Stimulated activated CD8-positive, alpha-beta memory T cell treated with anti-CD3 and anti-CD28 coated beads, Interleukin-7, amount 100 ng/mL, for 24 hours (primary cell): ENCODE data around the gene FAT2.
"Not testable (repeated sequence)": the region's sequence is repeated elsewhere in the genome, so short reads cannot be mapped to it uniquely, and the experiment has no call there.

Source experiments
- DNase-seq: peaks from one replicate; pipeline ENCODE4 v3.0.0-alpha.2; 2020; ENCODE audit warnings: low read depth

Gene FAT2

DNA sequence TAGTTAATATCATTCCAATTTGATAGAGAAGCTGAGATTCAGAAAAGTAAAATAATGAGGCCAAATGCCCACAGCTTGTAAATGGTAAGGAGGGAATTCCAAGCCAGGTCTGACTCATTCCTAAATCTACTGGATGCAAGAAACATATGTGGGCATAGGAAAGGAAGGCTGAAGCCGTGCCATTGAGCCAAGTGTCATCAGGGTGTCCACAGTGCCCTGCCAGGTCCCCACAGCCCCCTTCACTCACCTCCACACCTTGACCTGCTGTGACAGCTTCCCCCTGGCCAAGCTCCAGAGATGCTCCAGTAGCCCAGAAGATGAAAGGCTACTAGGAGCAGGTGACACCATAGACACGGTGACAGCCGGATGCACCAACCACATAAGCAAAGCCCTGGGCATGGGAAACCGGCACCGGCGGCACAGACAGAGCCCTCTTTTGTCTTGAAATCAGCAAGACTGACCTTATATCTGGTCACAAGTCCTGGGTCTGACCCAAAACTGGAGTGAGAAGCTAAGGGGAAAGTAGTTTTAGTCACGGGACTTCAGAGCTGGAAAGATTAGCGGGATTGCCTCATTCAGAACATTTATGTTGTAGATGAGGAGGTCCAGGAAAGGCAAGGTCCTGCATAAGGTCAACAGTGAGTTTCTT lies 20.1 kb upstream of the FAT2 start:
- no peak for DNase-seq

DNA sequence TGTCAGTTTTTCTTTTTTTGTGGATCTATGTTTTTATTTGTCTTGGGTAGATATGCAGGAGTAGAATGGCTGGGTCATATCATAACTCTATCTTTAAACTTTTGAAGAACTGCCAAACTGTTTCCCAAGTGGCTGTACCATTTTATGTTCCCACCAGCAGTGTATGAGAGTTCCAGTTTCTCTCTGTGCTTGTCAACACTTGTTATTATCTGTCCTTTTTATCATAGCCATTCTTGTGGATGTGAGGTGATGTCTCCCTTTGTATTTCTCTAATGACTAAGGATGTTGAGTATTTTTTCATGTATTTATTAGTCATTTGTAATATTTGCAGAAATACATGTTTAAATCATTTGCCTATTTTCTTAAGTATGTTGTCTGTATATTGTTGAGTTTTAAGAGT lies 17.4 kb upstream of the FAT2 start:
- DNase-seq, result no peak

DNA sequence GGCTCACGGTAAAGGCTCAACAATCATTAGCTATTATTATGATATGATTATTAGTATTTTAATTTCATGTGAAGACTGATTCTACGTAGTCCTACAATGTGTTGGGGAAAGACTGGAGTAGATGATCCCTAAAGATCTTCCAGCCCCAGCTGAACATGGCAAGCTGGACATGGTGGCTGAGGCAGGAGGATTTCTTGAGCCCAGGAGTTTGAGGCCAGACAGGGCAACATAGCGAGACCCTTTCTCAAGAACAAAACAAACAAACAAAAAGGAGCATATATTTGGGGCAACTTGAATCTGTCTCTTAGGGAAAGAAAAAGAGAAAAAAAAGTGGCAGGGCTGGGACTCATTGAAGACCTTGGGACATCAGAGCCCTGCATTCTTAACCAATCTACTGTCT lies 16.2 kb upstream of the FAT2 start:
- no peak for DNase-seq

DNA sequence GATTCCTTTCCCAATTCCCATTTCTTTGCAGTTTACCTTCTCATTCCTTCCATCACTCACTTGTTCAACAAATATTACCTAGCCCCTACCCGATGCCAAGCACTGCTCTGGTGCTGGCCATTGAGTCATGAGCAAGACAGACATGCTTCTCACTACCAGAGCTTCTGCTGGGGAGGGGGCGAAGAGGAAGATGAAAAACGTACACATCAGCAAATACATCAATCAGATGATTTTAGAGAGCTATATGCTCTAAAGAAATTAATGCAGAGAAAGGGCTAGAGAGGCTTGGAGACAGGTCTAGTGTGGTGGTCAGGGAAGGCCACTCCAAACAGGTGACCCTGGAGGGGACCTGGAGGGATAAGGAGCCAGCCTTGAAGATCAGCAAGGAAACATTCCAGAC lies 14.4 kb upstream of the FAT2 start:
- DNase-seq, result no peak

GRCh38 chr5:151602806-151603205 lies 11.7 kb upstream of the FAT2 start:
- no peak for DNase-seq

DNA sequence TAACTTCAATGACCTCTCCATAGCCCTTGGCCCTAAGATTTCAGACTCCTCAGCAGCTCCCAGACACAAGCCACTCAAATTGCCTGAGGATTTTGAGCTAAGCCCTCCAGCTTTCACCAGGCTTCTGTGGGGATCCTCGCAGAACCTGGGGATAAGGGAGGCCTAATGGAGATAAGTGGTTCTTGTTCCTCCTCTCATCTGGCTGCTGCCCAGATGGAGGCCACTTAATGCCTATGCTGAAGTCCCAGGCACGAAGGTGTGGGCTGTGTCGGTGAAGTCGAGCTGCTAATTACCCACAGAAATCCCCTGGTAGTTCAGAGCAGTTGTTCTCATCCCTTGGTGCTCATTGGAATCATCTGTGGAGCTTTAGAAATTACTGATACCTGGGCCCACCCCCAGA lies 10.3 kb upstream of the FAT2 start:
- DNase-seq, result no peak

DNA sequence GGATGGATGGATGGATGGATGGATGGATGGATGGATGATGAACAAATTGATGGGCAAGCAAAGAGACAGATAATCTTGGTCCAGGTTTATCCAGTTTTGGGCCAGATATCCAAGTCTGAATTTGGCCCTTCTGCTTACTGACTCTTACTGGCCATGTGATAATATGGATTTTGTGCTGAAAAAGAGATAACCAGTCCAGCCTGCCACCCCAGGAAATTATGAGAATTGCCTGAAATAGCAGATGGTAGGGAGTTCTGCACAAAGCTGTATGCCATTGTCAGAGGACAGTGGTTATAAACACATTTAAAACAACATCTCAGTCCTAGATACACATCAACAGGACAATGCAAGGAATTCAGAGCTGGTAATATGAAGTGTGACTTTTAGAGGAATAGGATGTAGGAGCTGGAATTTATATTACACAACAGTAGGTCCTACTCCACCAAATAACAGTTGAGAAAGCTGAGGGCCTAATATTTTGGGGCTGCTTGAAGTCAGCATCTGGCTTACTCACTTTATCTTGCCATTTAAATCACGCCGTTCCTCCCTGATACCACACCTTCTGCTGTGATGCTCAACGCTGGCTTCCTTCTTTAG lies 9.0 kb upstream of the FAT2 start:
- no peak for DNase-seq

GRCh38 chr5:151598984-151599383 lies 7.9 kb upstream of the FAT2 start:
- DNase-seq, result no peak

DNA sequence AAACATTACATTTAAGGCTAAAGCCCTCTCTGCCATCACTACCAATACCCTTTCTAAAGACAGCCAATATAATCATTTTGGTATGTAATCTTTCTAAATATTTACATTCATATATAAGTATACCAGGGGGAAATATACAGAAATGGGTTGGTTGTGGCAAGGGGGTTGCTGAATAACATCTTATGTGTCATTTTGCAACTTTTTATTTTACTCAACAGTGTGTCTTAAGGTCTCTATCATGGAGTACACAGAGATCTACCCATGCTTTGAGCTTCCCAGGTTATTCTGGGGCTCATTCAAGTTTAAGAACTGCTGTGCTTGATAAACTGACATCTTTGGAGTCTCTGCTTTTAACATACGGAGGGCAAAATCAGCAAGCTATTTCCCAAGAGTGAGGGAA lies 7.4 kb upstream of the FAT2 start:
- DNase-seq, result no peak

DNA sequence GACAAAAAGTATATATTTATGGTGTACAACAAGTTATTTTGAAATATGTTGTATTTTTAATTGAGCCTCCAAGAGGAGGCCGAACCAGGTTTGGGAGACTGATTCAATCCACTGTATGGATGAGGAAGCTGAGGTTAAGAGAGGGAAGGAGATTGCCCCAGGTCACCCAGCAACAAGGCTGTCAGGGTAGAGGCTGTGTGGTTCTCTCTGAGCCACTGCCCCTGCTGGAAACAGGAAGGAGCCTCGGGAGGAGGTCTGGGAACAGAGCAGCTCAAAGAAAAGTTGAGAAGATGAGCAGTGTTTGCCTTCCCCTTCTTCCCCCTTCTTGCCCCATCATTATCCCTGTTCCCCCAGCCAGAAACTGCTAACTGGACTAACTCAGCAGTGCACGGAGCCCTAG lies 6.6 kb upstream of the FAT2 start:
- no peak for DNase-seq

DNA sequence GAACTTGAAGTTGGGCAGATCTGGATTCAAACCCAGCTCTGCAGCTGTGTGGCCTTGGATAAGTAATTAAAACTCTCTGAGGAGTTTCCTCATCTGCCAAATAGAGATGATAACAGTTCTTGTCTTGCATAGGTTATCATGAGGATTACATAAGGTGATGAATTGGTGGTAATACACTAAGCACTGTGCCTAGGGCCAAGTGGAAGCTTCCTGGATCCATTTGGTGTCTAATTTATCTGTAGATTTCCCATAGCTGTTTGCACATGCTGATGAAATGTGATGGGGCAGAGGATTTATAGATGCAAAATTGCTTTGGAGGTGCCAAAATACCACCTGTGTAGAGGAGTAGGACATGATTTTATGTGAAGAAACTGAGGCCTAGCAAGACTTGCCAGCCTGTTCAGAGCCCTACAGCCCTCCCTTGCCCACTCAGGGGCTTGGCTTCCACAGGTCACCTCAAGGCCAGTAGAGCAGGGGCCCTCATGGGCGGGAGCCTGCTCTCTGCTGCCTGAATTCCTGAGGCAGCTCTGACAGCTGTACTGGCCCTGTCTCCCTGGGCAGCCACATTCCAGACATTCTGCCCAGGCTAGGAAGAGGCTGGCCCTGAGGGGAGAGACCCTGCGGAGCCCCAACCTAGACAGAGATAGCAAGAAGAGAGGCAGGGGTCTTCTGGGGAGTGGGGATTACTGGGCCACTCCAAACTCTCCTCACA lies 5.9 kb upstream of the FAT2 start:
- DNase-seq, result no peak

DNA sequence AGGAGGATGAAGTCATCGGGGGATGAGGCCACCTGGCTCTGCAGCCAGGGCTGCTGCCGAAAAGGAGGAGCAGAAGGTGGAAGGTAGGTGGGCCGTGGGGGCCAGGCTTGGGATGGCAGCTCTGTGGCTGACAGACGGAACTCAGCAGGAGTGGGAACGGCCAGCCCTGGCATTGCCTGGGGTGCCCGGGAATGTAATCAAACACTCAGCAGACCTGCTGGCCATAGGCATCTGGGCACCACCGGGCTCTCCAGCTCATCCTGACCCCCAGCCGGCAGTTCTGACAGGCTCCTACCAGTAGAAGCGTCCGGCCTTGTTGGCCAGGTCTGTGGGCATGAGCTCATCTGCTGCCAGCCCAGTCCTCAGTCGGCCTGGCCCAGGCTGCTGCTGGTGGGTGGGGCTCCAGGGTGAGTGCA lies 4.3 kb upstream of the FAT2 start:
- DNase-seq, result no peak

GRCh38 chr5:151592855-151593408 lies 1.8 kb upstream of the FAT2 start:
- DNase-seq, result no peak

GRCh38 chr5:151589878-151590570 lies 1.1 kb downstream of the FAT2 start:
- no peak for DNase-seq

DNA sequence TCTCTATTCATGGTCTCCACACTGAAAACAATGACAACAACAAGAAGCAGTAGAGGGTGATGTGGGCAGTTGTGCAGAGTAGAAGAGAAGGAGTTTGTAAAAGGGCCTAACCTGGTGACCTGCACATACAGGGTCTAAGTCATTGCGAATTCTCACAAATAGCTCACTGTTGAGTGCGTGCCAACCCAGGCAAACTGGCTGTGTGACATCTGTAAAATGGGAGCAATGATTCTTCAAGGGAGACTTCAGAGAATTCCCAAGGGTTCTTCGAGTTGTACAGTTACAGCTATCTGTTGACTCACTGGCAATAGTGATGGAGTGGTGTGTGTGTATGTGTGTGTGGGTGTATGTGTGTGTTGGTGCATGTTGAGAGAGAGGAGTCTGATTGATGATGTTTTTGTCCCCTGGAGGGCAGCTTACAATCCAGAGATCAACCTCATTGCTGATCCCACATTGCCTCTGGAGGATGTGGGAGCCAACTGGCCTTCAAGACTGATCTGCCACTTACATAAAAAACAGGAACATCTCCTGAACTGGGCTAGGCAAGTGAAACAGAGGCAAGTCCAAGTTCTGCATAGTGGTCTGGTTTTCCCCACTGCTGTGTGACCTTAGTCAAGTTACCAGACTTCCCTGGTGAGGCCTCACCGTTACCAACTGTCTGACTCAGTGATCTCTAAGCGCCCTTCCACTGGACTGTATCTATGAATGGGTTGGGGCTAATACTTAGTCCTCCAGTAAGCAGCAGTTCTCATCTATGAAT lies 3.2 kb downstream of the FAT2 start:
- no peak for DNase-seq

- DNase-seq, result no peak
Observed at GRCh38 chr5:151585970-151586369, 5.2 kb downstream of the FAT2 start.

- not testable (repeated sequence) for DNase-seq
Observed at GRCh38 chr5:151585344-151585743, 5.8 kb downstream of the FAT2 start.

- DNase-seq, result no peak
Observed at GRCh38 chr5:151584057-151584937, 6.8 kb downstream of the FAT2 start.

GRCh38 chr5:151581812-151582583 lies 9.1 kb downstream of the FAT2 start:
- no peak for DNase-seq

- no peak for DNase-seq
Observed at GRCh38 chr5:151581347-151581746, 9.8 kb downstream of the FAT2 start.
